ENCODE measurements around the gene PCGF3. TPM values are rescaled to one million over a fixed set of nuclear protein-coding genes. Genes with fewer than 3 reads are reported as not detected.

Gene PCGF3
- total RNA-seq, 4 donors from 2014 or later = 54.8 to 123 (median 90.5) TPM

- no peak for DNase-seq (ENCODE audit: low spot score in 2 of 2)
- Histone ChIP-seq H3K4me1 (peaks cover 0 to 46% (median 17%) of the 10 kb centered on the region in 4 donors), H3K36me3 (no peaks in the 10 kb centered on the region), H3K4me3 (no peak overlapping the region), H3K27me3 (no peaks in the 10 kb centered on the region), H3K27ac (no peak overlapping the region), H3K9me3 (no peaks in the 10 kb centered on the region)
- WGBS, 2 donors = 72 to 86% methylated on average over 6 to 7 of the region's 13 CpGs
- TF ChIP-seq POLR2A (IDR thresholded peaks at IDR 0.05) = no peak
- TF ChIP-seq CTCF (IDR thresholded peaks at IDR 0.05) = no peak
- TF ChIP-seq EP300 (IDR thresholded peaks at IDR 0.05) = no peak
Measured at GRCh38 chr4:679104-679481, 26.5 kb upstream of the PCGF3 start.

- no peak for DNase-seq (ENCODE audit: low spot score in 2 of 2)
- TF ChIP-seq EP300 (IDR thresholded peaks at IDR 0.05) (no peak), POLR2A (IDR thresholded peaks at IDR 0.05) (no peak), CTCF (IDR thresholded peaks at IDR 0.05) (no peak)
- Histone ChIP-seq H3K27me3 (no peaks in the 10 kb centered on the region), H3K36me3 (no peaks in the 10 kb centered on the region), H3K27ac (no peak overlapping the region), H3K9me3 (no peaks in the 10 kb centered on the region), H3K4me3 (no peak overlapping the region), H3K4me1 (peaks cover 0 to 49% (median 17%) of the 10 kb centered on the region in 4 donors)
- 67 to 75% methylated on average over 10 of the region's 11 CpGs for WGBS, 2 donors
Measured at GRCh38 chr4:679629-680028, 26.0 kb upstream of the PCGF3 start.

- Histone ChIP-seq H3K9me3 (no peaks in the 10 kb centered on the region), H3K27me3 (no peaks in the 10 kb centered on the region), H3K27ac (peak overlapping the region in 1 of 4 donors; percentile 60), H3K36me3 (no peaks in the 10 kb centered on the region), H3K4me1 (peaks cover 0 to 45% (median 16%) of the 10 kb centered on the region in 4 donors), H3K4me3 (no peak overlapping the region)
- 77 to 83% methylated on average over 7 to 9 of the region's 9 CpGs for WGBS, 2 donors
- no peak for TF ChIP-seq POLR2A (IDR thresholded peaks at IDR 0.05)
- no peak for TF ChIP-seq CTCF (IDR thresholded peaks at IDR 0.05)
- no peak for TF ChIP-seq EP300 (IDR thresholded peaks at IDR 0.05)
- DNase-seq (ENCODE audit: low spot score in 2 of 2) = no peak
Measured at GRCh38 chr4:680091-680490, 25.5 kb upstream of the PCGF3 start.

- TF ChIP-seq EP300 (IDR thresholded peaks at IDR 0.05) = no peak
- TF ChIP-seq CTCF (IDR thresholded peaks at IDR 0.05) = no peak
- no peak for TF ChIP-seq POLR2A (IDR thresholded peaks at IDR 0.05)
- WGBS, 2 donors = 28 to 42% methylated on average over 7 to 17 of the region's 17 CpGs
- Histone ChIP-seq H3K27ac (peak overlapping the region in 1 of 4 donors; percentile 60), H3K9me3 (no peaks in the 10 kb centered on the region), H3K4me3 (peak overlapping the region; percentile 29 to 60 (median 50)), H3K4me1 (peaks cover 0 to 41% (median 11%) of the 10 kb centered on the region in 4 donors), H3K27me3 (no peaks in the 10 kb centered on the region), H3K36me3 (no peaks in the 10 kb centered on the region)
- DNase-seq (ENCODE audit: low spot score in 2 of 2) = no peak
Measured at GRCh38 chr4:680551-680927, 25.1 kb upstream of the PCGF3 start.

- Histone ChIP-seq H3K4me3 (peak overlapping the region; percentile 29 to 60 (median 50)), H3K27ac (peak overlapping the region in 3 of 4 donors; percentile 26 to 60 (median 44)), H3K36me3 (no peaks in the 10 kb centered on the region), H3K4me1 (peaks cover 0 to 35% (median 10%) of the 10 kb centered on the region in 4 donors), H3K9me3 (no peaks in the 10 kb centered on the region), H3K27me3 (no peaks in the 10 kb centered on the region)
- WGBS, 2 donors = 0 to 3% methylated on average over 1 to 13 of the region's 62 CpGs
- TF ChIP-seq EP300 (IDR thresholded peaks at IDR 0.05) = no peak
- TF ChIP-seq CTCF (IDR thresholded peaks at IDR 0.05) = no peak
- no peak for TF ChIP-seq POLR2A (IDR thresholded peaks at IDR 0.05)
- DNase-seq (ENCODE audit: low spot score in 2 of 2) = no peak
Measured at GRCh38 chr4:680928-681645, 24.5 kb upstream of the PCGF3 start.

Data from tibial nerve (tissue), 4 donors.